Skeletal muscle tissue (tissue), 4 donors: ENCODE data around the gene VAV1. TPM values are rescaled to one million over a fixed set of nuclear protein-coding genes. Genes with fewer than 3 reads are reported as not detected.

Experiments
- H3K27ac ChIP-seq: one replicate; pipeline ENCODE4 v1.7.0; 2013; ENCODE audit warnings: mild to moderate bottlenecking, low read depth, low read length, inconsistent platforms
- H3K27me3 ChIP-seq, 3 donors: one replicate each; pipeline ENCODE4 v1.7.0; 2013; ENCODE audit warnings: low read length in 3 of 3; ENCODE audit not compliant: control insufficient read depth in 3 of 3, insufficient read depth in 3 of 3
- H3K36me3 ChIP-seq, 3 donors: one replicate each; pipeline ENCODE4 v1.7.0; 2013; ENCODE audit warnings: low read length in 3 of 3; ENCODE audit not compliant: control insufficient read depth in 3 of 3, insufficient read depth in 3 of 3
- H3K4me1 ChIP-seq, 3 donors: one replicate each; pipeline ENCODE4 v1.7.0; 2013; ENCODE audit warnings: low read length in 3 of 3, mild to moderate bottlenecking in 3 of 3; ENCODE audit not compliant: control insufficient read depth in 3 of 3, insufficient read depth in 3 of 3
- H3K4me3 ChIP-seq, 3 donors: one replicate each; pipeline ENCODE4 v1.7.0; 2013; ENCODE audit warnings: low read length in 3 of 3
- H3K9ac ChIP-seq, 3 donors: one replicate each; pipeline ENCODE4 v1.7.0; 2013; ENCODE audit warnings: low read length in 3 of 3, mild to moderate bottlenecking in 3 of 3, moderate library complexity in 2 of 3, low read depth in 1 of 3
- H3K9me3 ChIP-seq, 3 donors: one replicate each; pipeline ENCODE4 v1.7.0; 2013; ENCODE audit warnings: low read length in 3 of 3; ENCODE audit not compliant: control insufficient read depth in 3 of 3
- total RNA-seq: library from RNA; depleted of rRNA; stranded (reverse); fragments of >200 nt; gene quantifications from one replicate; pipeline ENCODE4 v1.2.3, GENCODE V29; 2014
- donor health status: Osteomylitis.

Gene VAV1
- total RNA-seq, 1 donor from 2014 or later, result 4.7 TPM

- no peaks in the 10 kb centered on the region for H3K27me3 ChIP-seq
- H3K4me3 ChIP-seq, result no peak overlapping the region
- H3K36me3 ChIP-seq, result no peaks in the 10 kb centered on the region
- H3K9me3 ChIP-seq, result peaks cover 2 to 4% (median 2%) of the 10 kb centered on the region in 3 donors
- H3K4me1 ChIP-seq, result no peaks in the 10 kb centered on the region
- no peak overlapping the region for H3K9ac ChIP-seq
- H3K27ac ChIP-seq, result no peak overlapping the region
Measured at GRCh38 chr19:6809262-6809661, 36.8 kb downstream of the VAV1 start.

GRCh38 chr19:6811378-6811777 lies 38.9 kb downstream of the VAV1 start:
- Histone ChIP-seq H3K36me3 (no peaks in the 10 kb centered on the region), H3K9ac (no peak overlapping the region), H3K4me3 (no peak overlapping the region), H3K4me1 (no peaks in the 10 kb centered on the region), H3K9me3 (peaks cover 2 to 4% (median 2%) of the 10 kb centered on the region in 3 donors), H3K27me3 (no peaks in the 10 kb centered on the region), H3K27ac (no peak overlapping the region)

GRCh38 chr19:6811906-6812305 lies 39.4 kb downstream of the VAV1 start:
- Histone ChIP-seq H3K27ac (no peak overlapping the region), H3K4me1 (no peaks in the 10 kb centered on the region), H3K9ac (no peak overlapping the region), H3K4me3 (no peak overlapping the region), H3K27me3 (no peaks in the 10 kb centered on the region), H3K36me3 (no peaks in the 10 kb centered on the region), H3K9me3 (peaks cover 2 to 4% (median 2%) of the 10 kb centered on the region in 3 donors)

GRCh38 chr19:6812612-6813011 lies 40.1 kb downstream of the VAV1 start:
- Histone ChIP-seq H3K4me3 (no peak overlapping the region), H3K9ac (no peak overlapping the region), H3K4me1 (no peaks in the 10 kb centered on the region), H3K27ac (no peak overlapping the region), H3K9me3 (peaks cover 2 to 4% (median 2%) of the 10 kb centered on the region in 3 donors), H3K27me3 (no peaks in the 10 kb centered on the region), H3K36me3 (no peaks in the 10 kb centered on the region)

- H3K36me3 ChIP-seq, result no peaks in the 10 kb centered on the region
- H3K27ac ChIP-seq, result no peak overlapping the region
- H3K9me3 ChIP-seq, result peaks cover 0 to 3% (median 0%) of the 10 kb centered on the region in 3 donors
- H3K27me3 ChIP-seq, result no peaks in the 10 kb centered on the region
- no peaks in the 10 kb centered on the region for H3K4me1 ChIP-seq
- no peak overlapping the region for H3K9ac ChIP-seq
- H3K4me3 ChIP-seq, result no peak overlapping the region
Measured at GRCh38 chr19:6813659-6814058, 41.2 kb downstream of the VAV1 start.

GRCh38 chr19:6817179-6817578 lies 44.7 kb downstream of the VAV1 start:
- H3K27me3 ChIP-seq, result no peaks in the 10 kb centered on the region
- H3K9me3 ChIP-seq, result peaks cover 0 to 8% (median 7%) of the 10 kb centered on the region in 3 donors
- H3K4me1 ChIP-seq, result no peaks in the 10 kb centered on the region
- H3K9ac ChIP-seq, result no peak overlapping the region
- H3K4me3 ChIP-seq, result no peak overlapping the region
- no peaks in the 10 kb centered on the region for H3K36me3 ChIP-seq
- no peak overlapping the region for H3K27ac ChIP-seq

- Histone ChIP-seq H3K36me3 (no peaks in the 10 kb centered on the region), H3K9ac (no peak overlapping the region), H3K9me3 (peaks cover 0 to 8% (median 7%) of the 10 kb centered on the region in 3 donors), H3K4me3 (no peak overlapping the region), H3K4me1 (no peaks in the 10 kb centered on the region), H3K27me3 (no peaks in the 10 kb centered on the region), H3K27ac (no peak overlapping the region)
Measured at GRCh38 chr19:6818246-6818645, 45.7 kb downstream of the VAV1 start.

DNA sequence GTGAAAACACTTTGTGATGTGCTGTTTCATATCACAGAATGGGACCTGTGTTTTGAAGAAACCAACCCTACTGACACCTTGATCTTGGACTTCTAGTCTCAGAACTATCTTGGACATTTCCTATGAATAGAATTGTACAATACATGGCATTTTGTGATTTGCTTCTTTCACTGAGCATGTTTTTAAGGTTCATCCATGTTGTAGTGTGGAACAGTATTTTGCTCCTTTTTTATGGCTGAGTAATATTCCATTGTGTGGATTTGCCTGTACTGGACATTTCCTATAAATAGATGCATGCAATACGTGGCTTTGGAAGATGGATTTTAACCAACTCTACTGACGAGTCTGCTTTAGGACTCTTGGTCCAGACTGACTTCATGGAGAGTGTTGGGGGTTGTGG lies 46.8 kb downstream of the VAV1 start:
- Histone ChIP-seq H3K9me3 (peaks cover 0 to 8% (median 7%) of the 10 kb centered on the region in 3 donors), H3K4me3 (no peak overlapping the region), H3K27ac (no peak overlapping the region), H3K9ac (no peak overlapping the region), H3K36me3 (no peaks in the 10 kb centered on the region), H3K4me1 (no peaks in the 10 kb centered on the region), H3K27me3 (no peaks in the 10 kb centered on the region)

DNA sequence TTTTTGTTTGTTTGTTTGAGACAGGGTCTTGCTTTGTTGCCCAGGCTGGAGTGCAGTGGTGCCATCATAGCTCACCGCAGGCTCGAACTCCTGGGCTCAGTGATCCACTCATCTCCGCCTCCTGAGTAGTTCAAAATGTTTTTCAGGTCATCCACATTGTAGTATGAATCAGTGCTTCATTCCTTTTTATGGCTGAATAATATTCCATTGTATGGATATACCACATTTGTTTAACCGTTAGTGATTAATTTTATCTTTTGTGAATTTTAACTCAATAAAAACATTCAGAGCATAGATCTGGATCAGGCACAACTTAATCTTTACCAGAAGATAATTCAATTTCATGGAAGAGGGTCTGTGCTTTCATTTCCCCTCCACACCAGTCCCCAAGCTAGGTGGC lies 47.7 kb downstream of the VAV1 start:
- Histone ChIP-seq H3K4me3 (no peak overlapping the region), H3K36me3 (no peaks in the 10 kb centered on the region), H3K27me3 (no peaks in the 10 kb centered on the region), H3K9me3 (peaks cover 0 to 8% (median 7%) of the 10 kb centered on the region in 3 donors), H3K9ac (no peak overlapping the region), H3K27ac (no peak overlapping the region), H3K4me1 (no peaks in the 10 kb centered on the region)

GRCh38 chr19:6821639-6822310 lies 49.3 kb downstream of the VAV1 start:
- H3K4me1 ChIP-seq, result no peaks in the 10 kb centered on the region
- H3K9me3 ChIP-seq, result peaks cover 0 to 8% (median 7%) of the 10 kb centered on the region in 3 donors
- no peak overlapping the region for H3K27ac ChIP-seq
- no peaks in the 10 kb centered on the region for H3K36me3 ChIP-seq
- peaks cover 0 to under 1% (median 0%) of the 10 kb centered on the region in 3 donors for H3K27me3 ChIP-seq
- H3K4me3 ChIP-seq, result no peak overlapping the region
- no peak overlapping the region for H3K9ac ChIP-seq
